ENCODE results near the gene ERCC5.

ERCC5 gene

GRCh38 chr13:102879793-102880499, 34.1 kb downstream of the ERCC5 start:
- no peak for DNase-seq
- no peak for TF ChIP-seq CTCF (IDR thresholded peaks at IDR 0.05; ENCODE audit: low read depth, low read length)
- Histone ChIP-seq H3K27ac (no peak overlapping the region), H3K27me3 (ENCODE audit: insufficient read depth, low read depth, severe bottlenecking) (no peaks in the 10 kb centered on the region), H3K36me3 (peaks cover 20% of the 10 kb centered on the region), H3K4me3 (ENCODE audit: low read depth, low read length) (no peak overlapping the region), H3K9me3 (ENCODE audit: severe bottlenecking) (no peaks in the 10 kb centered on the region)

GRCh38 chr13:102881819-102882686, 36.2 kb downstream of the ERCC5 start:
- H3K27me3 ChIP-seq (ENCODE audit: insufficient read depth, low read depth, severe bottlenecking) = no peaks in the 10 kb centered on the region
- TF ChIP-seq CTCF (IDR thresholded peaks at IDR 0.05; ENCODE audit: low read depth, low read length) = no peak
- no peaks in the 10 kb centered on the region; the same call in 1 of the 2 replicates for H3K36me3 ChIP-seq
- DNase-seq = no peak
- no peak overlapping the region for H3K4me3 ChIP-seq (ENCODE audit: low read depth, low read length)
- H3K27ac ChIP-seq = no peak overlapping the region
- H3K9me3 ChIP-seq (ENCODE audit: severe bottlenecking) = no peaks in the 10 kb centered on the region

GRCh38 chr13:102892503-102892902, 46.7 kb downstream of the ERCC5 start:
- no peak overlapping the region for H3K27ac ChIP-seq
- DNase-seq = no peak
- no peak for TF ChIP-seq CTCF (IDR thresholded peaks at IDR 0.05; ENCODE audit: low read depth, low read length)
- H3K27me3 ChIP-seq (ENCODE audit: insufficient read depth, low read depth, severe bottlenecking) = no peaks in the 10 kb centered on the region
- no peaks in the 10 kb centered on the region for H3K36me3 ChIP-seq
- no peaks in the 10 kb centered on the region for H3K9me3 ChIP-seq (ENCODE audit: severe bottlenecking)
- no peak overlapping the region for H3K4me3 ChIP-seq (ENCODE audit: low read depth, low read length)

- no peak for TF ChIP-seq CTCF (IDR thresholded peaks at IDR 0.05; ENCODE audit: low read depth, low read length)
These were observed 51.7 kb downstream of the ERCC5 start for GRCh38 chr13:102897371-102898138.

GRCh38 chr13:102900193-102900608, 54.4 kb downstream of the ERCC5 start:
- no peak for TF ChIP-seq CTCF (IDR thresholded peaks at IDR 0.05; ENCODE audit: low read depth, low read length)
- H3K9me3 ChIP-seq (ENCODE audit: severe bottlenecking) = no peaks in the 10 kb centered on the region
- no peak overlapping the region for H3K27ac ChIP-seq
- no peaks in the 10 kb centered on the region for H3K36me3 ChIP-seq
- DNase-seq = no peak
- H3K4me3 ChIP-seq (ENCODE audit: low read depth, low read length) = no peak overlapping the region
- H3K27me3 ChIP-seq (ENCODE audit: insufficient read depth, low read depth, severe bottlenecking) = no peaks in the 10 kb centered on the region

More at GRCh38 chr13:102897371-102898138, 51.7 kb downstream of the ERCC5 start:
- H3K9me3 ChIP-seq (ENCODE audit: severe bottlenecking) = no peaks in the 10 kb centered on the region
- no peaks in the 10 kb centered on the region for H3K27me3 ChIP-seq (ENCODE audit: insufficient read depth, low read depth, severe bottlenecking)
- H3K36me3 ChIP-seq = no peaks in the 10 kb centered on the region
- H3K4me3 ChIP-seq (ENCODE audit: low read depth, low read length) = no peak overlapping the region
- peak; percentile 35 for DNase-seq
- H3K27ac ChIP-seq = no peak overlapping the region

All from WERI-Rb-1 (cell line).